ENCODE results near the gene AGAP5.

- TF ChIP-seq, protein P1, sequence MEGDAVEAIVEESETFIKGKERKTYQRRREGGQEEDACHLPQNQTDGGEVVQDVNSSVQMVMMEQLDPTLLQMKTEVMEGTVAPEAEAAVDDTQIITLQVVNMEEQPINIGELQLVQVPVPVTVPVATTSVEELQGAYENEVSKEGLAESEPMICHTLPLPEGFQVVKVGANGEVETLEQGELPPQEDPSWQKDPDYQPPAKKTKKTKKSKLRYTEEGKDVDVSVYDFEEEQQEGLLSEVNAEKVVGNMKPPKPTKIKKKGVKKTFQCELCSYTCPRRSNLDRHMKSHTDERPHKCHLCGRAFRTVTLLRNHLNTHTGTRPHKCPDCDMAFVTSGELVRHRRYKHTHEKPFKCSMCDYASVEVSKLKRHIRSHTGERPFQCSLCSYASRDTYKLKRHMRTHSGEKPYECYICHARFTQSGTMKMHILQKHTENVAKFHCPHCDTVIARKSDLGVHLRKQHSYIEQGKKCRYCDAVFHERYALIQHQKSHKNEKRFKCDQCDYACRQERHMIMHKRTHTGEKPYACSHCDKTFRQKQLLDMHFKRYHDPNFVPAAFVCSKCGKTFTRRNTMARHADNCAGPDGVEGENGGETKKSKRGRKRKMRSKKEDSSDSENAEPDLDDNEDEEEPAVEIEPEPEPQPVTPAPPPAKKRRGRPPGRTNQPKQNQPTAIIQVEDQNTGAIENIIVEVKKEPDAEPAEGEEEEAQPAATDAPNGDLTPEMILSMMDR (IDR thresholded peaks at IDR 0.05 in 2 of 3, conservative IDR thresholded peaks at IDR 0.05 in 1 of 3; ENCODE audit: insufficient read depth in 2 of 3, low read depth in 1 of 3, low read length in 3 of 3), result no peak
- no peak for TF ChIP-seq MTA2 (IDR thresholded peaks at IDR 0.05; ENCODE audit: low read depth)
- TF ChIP-seq EGR1 (conservative IDR thresholded peaks at IDR 0.05), result no peak
- no peak for TF ChIP-seq MAZ (CRISPR knock-in tag; conservative IDR thresholded peaks at IDR 0.05 in 1 of 2, IDR thresholded peaks at IDR 0.05 in 1 of 2)
- TF ChIP-seq, protein P2, sequence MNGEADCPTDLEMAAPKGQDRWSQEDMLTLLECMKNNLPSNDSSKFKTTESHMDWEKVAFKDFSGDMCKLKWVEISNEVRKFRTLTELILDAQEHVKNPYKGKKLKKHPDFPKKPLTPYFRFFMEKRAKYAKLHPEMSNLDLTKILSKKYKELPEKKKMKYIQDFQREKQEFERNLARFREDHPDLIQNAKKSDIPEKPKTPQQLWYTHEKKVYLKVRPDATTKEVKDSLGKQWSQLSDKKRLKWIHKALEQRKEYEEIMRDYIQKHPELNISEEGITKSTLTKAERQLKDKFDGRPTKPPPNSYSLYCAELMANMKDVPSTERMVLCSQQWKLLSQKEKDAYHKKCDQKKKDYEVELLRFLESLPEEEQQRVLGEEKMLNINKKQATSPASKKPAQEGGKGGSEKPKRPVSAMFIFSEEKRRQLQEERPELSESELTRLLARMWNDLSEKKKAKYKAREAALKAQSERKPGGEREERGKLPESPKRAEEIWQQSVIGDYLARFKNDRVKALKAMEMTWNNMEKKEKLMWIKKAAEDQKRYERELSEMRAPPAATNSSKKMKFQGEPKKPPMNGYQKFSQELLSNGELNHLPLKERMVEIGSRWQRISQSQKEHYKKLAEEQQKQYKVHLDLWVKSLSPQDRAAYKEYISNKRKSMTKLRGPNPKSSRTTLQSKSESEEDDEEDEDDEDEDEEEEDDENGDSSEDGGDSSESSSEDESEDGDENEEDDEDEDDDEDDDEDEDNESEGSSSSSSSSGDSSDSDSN (IDR thresholded peaks at IDR 0.05; ENCODE audit: borderline replicate concordance in 1 of 2, low read depth in 2 of 2, low read length in 2 of 2), result no peak
- no peak for TF ChIP-seq NFRKB (IDR thresholded peaks at IDR 0.05; ENCODE audit: low read depth)
- no peak for TF ChIP-seq NFYB (IDR thresholded peaks at IDR 0.05; ENCODE audit: extremely low read depth, insufficient read length)
These were observed 46.7 kb upstream of the AGAP5 start for GRCh38 chr10:73744664-73744975.
